Naive thymus-derived CD4-positive, alpha-beta T cell (primary cell): ENCODE results near the gene PEX19. TPM values are rescaled to one million over a fixed set of nuclear protein-coding genes. Genes with fewer than 3 reads are reported as not detected.
A peak's percentile ranks its signal among the peaks of the same experiment; 100 is the strongest.

ENCODE experiments used
- ATAC-seq: fragments of 150-1000 bp; cut with Tn5 transposase; 2 replicates; pipeline ENCODE4 v1.10.0; 2021; ENCODE audit warnings: mild to moderate bottlenecking, moderate library complexity
- CTCF ChIA-PET: fragments of 350-600 bp; sonication (Branson Sonifier 250); formaldehyde crosslinking; loops from one replicate; lab custom pipeline; 2021; ENCODE audit warnings: antibody characterized with exemption; lab: Charles Lee
- POLR2A ChIA-PET: fragments of 350-600 bp; sonication (Branson Sonifier 250); formaldehyde crosslinking; loops from one replicate; lab custom pipeline; 2021; ENCODE audit warnings: antibody characterized with exemption, inconsistent platforms; lab: Charles Lee
- DNase-seq, 9 donors: peaks; one replicate each; pipeline versions ENCODE4 v3.0.0 to v3.0.0-alpha.2; 2020 to 2022; ENCODE audit warnings: mixed read lengths in 1 of 9
- H3K27ac ChIP-seq: one replicate; pipeline ENCODE4 v1.7.0; 2013; ENCODE audit warnings: mild to moderate bottlenecking, low read depth, low read length, moderate library complexity
- H3K27me3 ChIP-seq, 2 donors: one replicate each; pipeline ENCODE4 v1.7.0; 2013; ENCODE audit warnings: low read length in 2 of 2, mild to moderate bottlenecking in 2 of 2, moderate library complexity in 2 of 2; ENCODE audit not compliant: control insufficient read depth in 2 of 2, insufficient read depth in 2 of 2
- H3K36me3 ChIP-seq, 3 experiments: 1 replicate in 2 of 3; 2 replicates in 1 of 3; pipeline ENCODE4 v1.7.0; 2013; ENCODE audit warnings: low read length in 3 of 3, mild to moderate bottlenecking in 3 of 3, moderate library complexity in 1 of 3; ENCODE audit not compliant: insufficient read depth in 3 of 3, control insufficient read depth in 2 of 3
- H3K4me1 ChIP-seq, 2 donors: one replicate each; pipeline ENCODE4 v1.7.0; 2013; ENCODE audit warnings: low read length in 2 of 2, mild to moderate bottlenecking in 2 of 2, moderate library complexity in 1 of 2; ENCODE audit not compliant: control insufficient read depth in 2 of 2, insufficient read depth in 2 of 2
- H3K4me3 ChIP-seq: 2 replicates; pipeline ENCODE4 v1.7.0; 2013; ENCODE audit warnings: mild to moderate bottlenecking, low read length
- H3K9me3 ChIP-seq, 3 experiments: 1 replicate in 2 of 3; 2 replicates in 1 of 3; pipeline ENCODE4 v1.7.0; 2013; ENCODE audit warnings: low read length in 3 of 3; ENCODE audit not compliant: control insufficient read depth in 2 of 3
- H3K27ac Mint-ChIP-seq, 9 donors: one replicate each; pipeline ENCODE4 v1.8.0; 2020 to 2022; ENCODE audit warnings: mixed read lengths in 9 of 9, mild to moderate bottlenecking in 8 of 9, moderate library complexity in 5 of 9, inconsistent platforms in 2 of 9
- H3K27me3 Mint-ChIP-seq, 5 donors: one replicate each; pipeline ENCODE4 v1.8.0; 2021 to 2022; ENCODE audit warnings: mixed read lengths in 5 of 5, mild to moderate bottlenecking in 1 of 5
- H3K36me3 Mint-ChIP-seq, 5 donors: one replicate each; pipeline ENCODE4 v1.8.0; 2020 to 2022; ENCODE audit warnings: mixed read lengths in 5 of 5, mild to moderate bottlenecking in 3 of 5, inconsistent platforms in 1 of 5
- H3K4me1 Mint-ChIP-seq, 7 donors: one replicate each; pipeline ENCODE4 v1.8.0; 2020 to 2022; ENCODE audit warnings: mixed read lengths in 7 of 7, mild to moderate bottlenecking in 3 of 7, inconsistent platforms in 1 of 7
- H3K4me3 Mint-ChIP-seq, 10 donors: one replicate each; pipeline ENCODE4 v1.8.0; 2020 to 2022; ENCODE audit warnings: mild to moderate bottlenecking in 10 of 10, mixed read lengths in 10 of 10, moderate library complexity in 6 of 10, inconsistent platforms in 2 of 10
- H3K9me3 Mint-ChIP-seq, 11 donors: one replicate each; pipeline ENCODE4 v1.8.0; 2020 to 2022; ENCODE audit warnings: mixed read lengths in 11 of 11, mild to moderate bottlenecking in 4 of 11, inconsistent platforms in 1 of 11, moderate library complexity in 1 of 11
- intact Hi-C, 2 donors: fragments of 100-400 bp; cut with micrococcal nuclease; formaldehyde crosslinking; loops; one replicate each; pipeline ENCODE4 v1.15.1; 2023
- polyA plus RNA-seq, 2 donors: library from polyadenylated mRNA; unstranded; fragments of 300-500 nt; fragmentation: Illumina TruSeq; gene quantifications; one replicate each; pipeline ENCODE4 v1.2.3, GENCODE V29; 2021
- total RNA-seq, 6 experiments: library from RNA in 5 of 6; stranded (reverse) in 5 of 6; gene quantifications; 1 replicate in 5 of 6; 2 replicates in 1 of 6; pipeline ENCODE4 v1.2.3 and lab custom pipeline; 2021 to 2026

Gene PEX19
- total and polyA plus RNA-seq, 7 experiments from 2014 or later, result 37.9 to 66.1 (median 55.6) TPM

DNA sequence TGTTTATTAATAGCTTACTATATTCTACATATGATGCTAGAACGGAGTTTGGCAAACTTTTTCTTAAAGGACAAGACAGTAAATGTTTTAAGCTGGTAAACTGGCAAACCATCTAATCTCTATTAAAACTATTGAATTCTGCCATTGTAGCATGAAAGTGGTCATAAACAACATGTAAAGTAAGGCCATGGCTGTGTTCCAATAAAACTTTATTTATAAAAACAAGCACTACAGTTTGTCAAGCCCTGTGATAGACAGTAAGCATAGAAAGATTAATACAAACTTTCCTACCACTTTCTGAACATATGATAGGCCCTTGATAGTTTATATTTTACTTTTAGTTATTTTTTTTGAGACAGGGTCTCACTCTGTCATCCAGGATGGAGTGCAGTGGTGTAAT lies 57.4 kb downstream of the PEX19 start:
- Histone ChIP-seq H3K27me3 (no peaks in the 10 kb centered on the region), H3K4me3 (no peak overlapping the region), H3K27ac (no peak overlapping the region), H3K9me3 (no peaks in the 10 kb centered on the region), H3K4me1 (no peaks in the 10 kb centered on the region), H3K36me3 (peaks cover 31 to 94% (median 37%) of the 10 kb centered on the region in 3 experiments)
- DNase-seq (no peak), ATAC-seq (no peak)
- ChIA-PET POLR2A (no interaction called here), CTCF (no interaction called here)
- intact Hi-C loops, result no loop called here
- Mint-ChIP-seq H3K4me1 (no peaks in the 10 kb centered on the region), H3K36me3 (peaks cover 0 to 54% (median 26%) of the 10 kb centered on the region in 5 donors), H3K27ac (peak overlapping the region in 1 of 9 donors; percentile 12), H3K9me3 (no peaks in the 10 kb centered on the region), H3K27me3 (no peaks in the 10 kb centered on the region), H3K4me3 (no peak overlapping the region)

DNA sequence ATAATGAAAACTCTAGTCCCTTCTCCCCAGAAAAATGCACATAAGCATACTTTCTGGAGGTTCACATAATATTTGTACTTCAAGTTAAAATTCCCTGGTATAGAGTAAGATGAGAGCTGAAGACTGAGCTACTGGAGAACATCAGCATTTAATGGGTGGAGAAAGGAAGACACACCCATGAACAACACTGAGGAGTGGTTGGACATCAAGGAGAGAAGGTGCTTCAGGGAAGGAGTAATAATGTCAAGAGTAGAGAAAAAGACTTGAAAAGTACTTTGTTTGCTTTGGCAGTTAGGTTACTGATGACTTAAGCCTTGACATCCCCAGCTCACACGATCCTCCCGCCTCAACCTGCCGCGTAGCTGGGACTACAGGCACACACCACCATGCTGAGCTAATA lies 57.9 kb downstream of the PEX19 start:
- Mint-ChIP-seq H3K4me3 (no peak overlapping the region), H3K27ac (peak overlapping the region in 1 of 9 donors; percentile 12), H3K9me3 (no peaks in the 10 kb centered on the region), H3K27me3 (no peaks in the 10 kb centered on the region), H3K4me1 (no peaks in the 10 kb centered on the region), H3K36me3 (peaks cover 0 to 60% (median 26%) of the 10 kb centered on the region in 5 donors)
- no peaks in the 10 kb centered on the region for H3K27me3 ChIP-seq
- CTCF ChIA-PET, result no interaction called here
- H3K9me3 ChIP-seq, result no peaks in the 10 kb centered on the region
- POLR2A ChIA-PET, result no interaction called here
- intact Hi-C loops, result no loop called here
- no peaks in the 10 kb centered on the region for H3K4me1 ChIP-seq
- DNase-seq (no peak), ATAC-seq (no peak)
- no peak overlapping the region for H3K4me3 ChIP-seq
- peaks cover 33 to 96% (median 42%) of the 10 kb centered on the region in 3 experiments for H3K36me3 ChIP-seq
- no peak overlapping the region for H3K27ac ChIP-seq

Other genes with a start within 250 kb of the PEX19 start
- under 1 TPM in 1 of 5 experiments, not detected in 4; 0.32 TPM for gene KCNJ10, start 215.0 kb downstream of the PEX19 start, total RNA-seq
- gene KCNJ10, start 215.0 kb downstream of the PEX19 start, polyA plus RNA-seq, result under 1 TPM in 1 of 2 donors, not detected in 1; 0.29 TPM
- not detected for gene KCNJ9, start 203.6 kb downstream of the PEX19 start, total RNA-seq
- under 1 TPM; 0.06 to 0.08 TPM for gene KCNJ9, start 203.6 kb downstream of the PEX19 start, polyA plus RNA-seq
- 10 to 100 TPM; 31.9 to 68.7 (median 44.8) TPM for gene IGSF8, start 186.5 kb downstream of the PEX19 start, total RNA-seq
- 10 to 100 TPM; 38.6 to 60.9 TPM for gene IGSF8, start 186.5 kb downstream of the PEX19 start, polyA plus RNA-seq
- gene ATP1A2, start 169.4 kb downstream of the PEX19 start, total RNA-seq, result not detected
- gene ATP1A2, start 169.4 kb downstream of the PEX19 start, polyA plus RNA-seq, result not detected
- gene ATP1A4, start 133.5 kb downstream of the PEX19 start, total RNA-seq, result under 1 TPM in 1 of 5 experiments, not detected in 4; 0.71 TPM
- gene ATP1A4, start 133.5 kb downstream of the PEX19 start, polyA plus RNA-seq, result not detected
- gene CASQ1, start 94.6 kb downstream of the PEX19 start, total RNA-seq, result 1 to 10 TPM in 1 of 5 experiments, not detected in 4; 1.1 TPM
- gene CASQ1, start 94.6 kb downstream of the PEX19 start, polyA plus RNA-seq, result not detected
- gene PEA15, start 79.7 kb downstream of the PEX19 start, total RNA-seq, result 10 to 100 TPM; 11.5 to 38.6 (median 13.4) TPM
- 1 to 10 TPM; 4.7 TPM for gene PEA15, start 79.7 kb downstream of the PEX19 start, polyA plus RNA-seq
- 100 to 1,000 TPM; 115 to 226 (median 176) TPM for gene DCAF8, start 22.6 kb downstream of the PEX19 start, total RNA-seq
- 10 to 100 TPM; 45.6 to 49.8 TPM for gene DCAF8, start 22.6 kb downstream of the PEX19 start, polyA plus RNA-seq
- gene COPA, start 58.1 kb upstream of the PEX19 start, total RNA-seq, result 100 to 1,000 TPM; 104 to 151 (median 118) TPM
- 100 to 1,000 TPM; 101 to 156 TPM for gene COPA, start 58.1 kb upstream of the PEX19 start, polyA plus RNA-seq
- gene NCSTN, start 58.2 kb upstream of the PEX19 start, total RNA-seq, result 10 to 100 TPM; 68.4 to 91.1 (median 73.5) TPM
- 10 to 100 TPM; 69.2 to 85.3 TPM for gene NCSTN, start 58.2 kb upstream of the PEX19 start, polyA plus RNA-seq
- gene NHLH1, start 81.9 kb upstream of the PEX19 start, total RNA-seq, result under 1 TPM; 0.11 to 0.58 (median 0.42) TPM
- gene NHLH1, start 81.9 kb upstream of the PEX19 start, polyA plus RNA-seq, result not detected
- under 1 TPM in 2 of 5 experiments, not detected in 3; 0.05 to 0.13 TPM for gene VANGL2, start 115.4 kb upstream of the PEX19 start, total RNA-seq
- gene VANGL2, start 115.4 kb upstream of the PEX19 start, polyA plus RNA-seq, result not detected
- 10 to 100 TPM; 17.8 to 48.5 (median 40.5) TPM for gene SLAMF6, start 238.1 kb upstream of the PEX19 start, total RNA-seq
- gene SLAMF6, start 238.1 kb upstream of the PEX19 start, polyA plus RNA-seq, result 10 to 100 TPM; 61.1 to 62.6 TPM